Activated CD4-positive, CD25-positive, alpha-beta regulatory T cell treated with anti-CD3 and anti-CD28 coated beads, Interleukin-2, amount 50 U/mL, for 72 hours (primary cell): Measurements from ENCODE around the gene NOP9.
A peak's percentile ranks its signal among the peaks of the same experiment; 100 is the strongest.

Experiments used
- DNase-seq: peaks from one replicate; pipeline ENCODE4 v3.0.0; 2021

NOP9 gene

DNA sequence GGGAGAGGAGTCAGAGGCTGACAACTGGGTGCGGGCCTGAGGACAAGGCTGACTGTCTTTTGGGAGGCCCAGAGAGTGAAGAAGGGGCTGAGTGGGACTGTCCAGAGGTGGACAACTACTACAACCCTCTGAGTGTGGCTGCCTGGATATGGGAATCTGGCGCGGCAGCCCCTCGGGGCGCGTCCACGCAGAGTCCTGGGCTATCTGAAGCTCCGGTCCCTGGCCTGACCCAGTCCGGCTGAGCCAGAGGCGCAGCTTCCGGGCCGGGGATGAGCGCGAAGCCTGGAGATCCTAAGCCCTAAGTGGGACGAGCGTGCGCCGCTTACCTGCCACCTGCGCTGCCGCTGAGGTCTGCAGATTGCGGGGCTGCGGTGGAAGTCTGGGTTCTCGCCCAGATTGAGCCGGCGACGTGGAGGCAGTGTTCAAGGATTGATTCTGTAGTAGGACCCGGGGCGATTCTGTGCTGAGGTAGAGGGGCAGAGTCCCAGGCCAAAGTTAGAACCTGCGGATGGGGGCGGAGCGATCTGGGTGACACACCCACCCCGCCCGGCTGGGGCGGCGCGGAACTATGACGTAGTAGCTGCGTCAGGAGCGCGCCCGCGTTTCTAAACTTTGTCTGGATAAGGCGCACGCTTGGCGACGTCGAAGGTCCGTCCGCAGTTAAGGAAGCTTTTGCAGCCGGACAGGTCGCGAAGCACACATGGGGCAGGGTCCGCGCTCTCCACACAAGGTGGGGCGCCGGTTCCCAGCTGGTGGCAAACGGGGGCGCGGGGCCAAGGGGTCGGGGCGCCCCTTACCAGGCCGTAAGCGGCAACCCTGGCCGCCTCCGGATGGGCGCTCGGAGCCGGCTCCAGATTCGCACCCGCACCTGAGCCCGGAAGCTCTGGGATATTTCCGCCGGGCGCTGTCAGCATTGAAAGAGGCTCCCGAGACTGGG is at the start of gene NOP9, which contains the start of gene DHRS1:
Gene NOP9, plus strand, starts transcription at position 596 of the 937 bp plus-strand sequence. Its CDS starts 105 bp downstream, at position 701.
Gene DHRS1, minus strand, starts transcription at position 526 of the 937 bp plus-strand sequence. CDS start 674 bp downstream, outside the sequence.
- peak; percentile 95 for DNase-seq

DNA sequence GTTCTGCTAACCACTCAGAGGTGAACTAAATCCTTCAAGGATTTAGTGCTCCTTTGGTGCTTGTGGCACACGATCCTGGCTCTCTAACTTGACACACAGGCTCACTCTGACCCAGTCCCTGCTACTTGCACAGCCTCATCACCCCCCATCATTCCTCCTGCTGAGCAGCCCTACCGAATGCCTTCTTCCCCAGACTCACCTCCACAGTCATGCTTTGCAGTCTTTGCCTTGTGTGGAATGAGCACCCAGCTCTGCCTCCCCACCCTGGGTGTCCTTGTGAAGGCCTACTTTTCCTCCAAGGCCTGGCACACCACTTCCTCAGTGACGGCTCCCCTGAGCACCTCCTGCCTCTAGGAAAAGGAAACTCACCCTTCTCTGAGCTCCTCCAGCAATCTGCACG is 49.3 kb upstream of the NOP9 start:
- no peak for DNase-seq

- DNase-seq = no peak
Measured at GRCh38 chr14:24251880-24252288, 47.8 kb upstream of the NOP9 start.

GRCh38 chr14:24252289-24253124 is 47.1 kb upstream of the NOP9 start:
- DNase-seq = no peak

- DNase-seq = no peak
Measured at GRCh38 chr14:24253936-24254335, 45.7 kb upstream of the NOP9 start.

DNA sequence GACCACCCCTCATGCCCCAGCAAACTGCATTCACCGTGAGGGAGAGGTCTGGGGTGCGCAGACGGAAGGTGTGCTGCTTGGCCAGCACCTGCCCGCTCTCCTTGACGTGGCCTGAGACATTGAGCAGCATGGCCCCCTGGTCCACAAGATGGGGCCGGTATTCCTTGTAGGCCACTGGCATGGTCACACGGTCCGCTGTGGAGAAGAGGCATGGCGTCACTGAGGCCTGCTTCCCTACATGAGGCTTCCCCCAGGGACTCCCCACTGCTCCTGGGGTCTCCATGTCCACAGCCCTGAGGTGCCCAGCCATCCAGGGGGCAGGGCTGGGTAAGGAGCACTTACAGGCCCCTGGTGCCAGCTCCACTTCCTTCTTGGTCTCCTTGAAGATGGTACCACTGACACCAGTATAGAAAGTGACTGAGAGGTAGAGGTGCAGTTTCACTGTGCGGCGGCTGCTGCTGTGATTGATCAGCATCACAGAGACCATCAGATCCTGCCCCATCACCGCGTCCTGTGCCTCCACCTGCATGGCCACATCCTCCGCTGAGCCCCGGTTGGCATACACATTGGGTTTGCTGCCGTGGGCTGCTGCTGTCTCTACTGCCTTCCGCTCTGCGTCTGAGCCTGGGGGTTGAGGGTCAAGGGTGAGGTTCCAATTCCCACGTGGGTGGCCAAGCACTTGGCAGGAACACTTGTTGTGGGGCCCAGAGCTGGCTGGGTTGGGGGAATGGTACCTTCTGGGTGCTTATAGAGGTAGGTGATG is 44.8 kb upstream of the NOP9 start:
- no peak for DNase-seq

DNA sequence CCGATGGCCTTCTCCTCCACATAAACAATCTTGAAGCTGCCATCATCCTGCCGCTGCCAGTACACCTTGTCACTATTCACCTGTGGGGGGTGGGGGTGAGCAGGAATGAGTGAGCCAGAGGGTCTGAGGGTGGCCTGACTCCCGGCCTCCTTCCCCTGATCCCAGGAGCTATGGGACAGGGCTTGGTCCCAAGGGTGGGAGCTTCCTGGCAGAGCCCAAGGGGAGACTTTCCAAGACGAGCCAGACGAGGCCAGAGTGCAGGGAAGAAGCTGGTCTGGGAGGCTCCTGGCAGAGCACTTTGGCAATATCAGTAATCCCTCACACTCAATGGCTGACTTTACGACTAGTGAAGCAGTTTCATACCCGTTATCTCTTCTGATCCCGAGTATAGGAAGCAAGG is 44.2 kb upstream of the NOP9 start:
- DNase-seq = no peak

GRCh38 chr14:24255931-24256711 is 43.5 kb upstream of the NOP9 start:
- no peak for DNase-seq

GRCh38 chr14:24256960-24257359 is 42.7 kb upstream of the NOP9 start:
- no peak for DNase-seq

GRCh38 chr14:24258119-24258518 is 41.5 kb upstream of the NOP9 start:
- DNase-seq = no peak

GRCh38 chr14:24258548-24259265 is 40.9 kb upstream of the NOP9 start:
- no peak for DNase-seq

- DNase-seq = no peak
Measured at GRCh38 chr14:24259282-24260025, 40.2 kb upstream of the NOP9 start.

GRCh38 chr14:24260026-24260779 is 39.4 kb upstream of the NOP9 start:
- no peak for DNase-seq

- DNase-seq = no peak
Measured at GRCh38 chr14:24260780-24261157, 38.9 kb upstream of the NOP9 start.

- DNase-seq = no peak
Measured at GRCh38 chr14:24261256-24261968, 38.2 kb upstream of the NOP9 start.

DNA sequence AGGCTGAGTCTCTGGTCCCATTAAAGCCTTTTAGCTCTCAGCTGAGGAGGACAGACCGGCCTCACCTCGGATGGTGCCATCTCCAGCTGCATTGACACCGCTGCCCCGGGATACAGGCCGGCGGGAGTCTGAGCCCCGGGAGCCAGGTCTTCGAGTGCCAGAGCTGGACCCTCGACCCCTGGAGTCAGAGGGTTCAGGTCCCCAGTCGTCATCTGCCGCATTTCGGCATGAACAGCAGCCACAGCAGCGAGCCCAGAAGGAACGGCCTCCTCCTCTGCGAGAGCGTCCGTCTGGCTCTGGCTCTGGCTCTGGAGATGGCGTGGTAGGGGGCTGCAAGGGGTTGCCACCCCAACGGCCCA is 37.7 kb upstream of the NOP9 start:
- DNase-seq = no peak

DNA sequence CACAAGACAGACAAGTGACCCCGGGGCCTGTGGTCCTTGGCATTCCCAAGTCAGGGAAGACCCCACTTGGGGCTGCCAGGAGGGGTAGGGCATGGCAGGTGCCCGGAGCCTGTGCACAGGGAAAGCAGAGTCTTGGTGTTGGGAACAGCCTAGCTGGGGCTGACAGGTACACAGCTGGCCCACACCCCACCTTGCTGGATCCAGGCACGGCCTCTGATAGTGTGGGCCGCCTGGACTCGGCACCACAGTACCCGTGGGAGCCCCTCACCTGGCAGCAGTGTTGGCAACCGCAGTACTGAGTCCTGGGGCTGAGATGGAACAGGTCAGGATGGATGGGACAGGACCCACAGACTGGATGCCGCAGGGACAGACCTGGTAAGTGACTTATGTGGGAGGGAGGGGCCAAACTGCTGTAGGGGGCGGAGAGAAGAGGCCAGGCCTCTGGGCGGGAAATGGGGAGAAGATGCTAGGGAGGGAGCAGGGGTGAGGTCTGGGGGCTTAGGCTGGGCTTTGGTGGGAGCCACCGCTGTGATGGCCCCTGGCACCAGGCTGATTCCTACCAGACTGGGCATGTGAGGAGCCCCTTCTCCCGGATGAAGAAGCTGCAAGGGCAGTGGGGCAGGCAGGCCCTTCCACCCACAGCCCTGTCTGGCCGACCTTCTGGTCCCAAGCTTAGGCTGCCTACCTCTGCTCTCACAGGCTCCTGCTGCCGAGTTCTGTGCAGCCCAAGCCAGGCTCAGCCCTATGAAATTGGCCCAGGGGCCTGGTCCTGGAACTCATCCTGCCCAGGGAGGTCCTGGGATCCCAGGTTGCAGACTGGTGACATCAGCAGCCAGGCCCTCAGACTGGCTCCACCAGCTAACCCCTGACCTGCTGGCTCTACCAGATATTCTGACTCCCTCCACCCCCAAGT is 36.6 kb upstream of the NOP9 start, which contains the start of gene TGM1:
Gene TGM1, minus strand, starts transcription at position 357 of the 913 bp plus-strand sequence. CDS start 825 bp downstream, outside the sequence.
- DNase-seq = no peak

GRCh38 chr14:24263848-24264247 is 35.8 kb upstream of the NOP9 start:
- DNase-seq = no peak
